ENCODE results near the gene ZNF429. TPM values are rescaled to one million over a fixed set of nuclear protein-coding genes. Genes with fewer than 3 reads are reported as not detected.
"Not testable (repeated sequence)": the region's sequence is repeated elsewhere in the genome, so short reads cannot be mapped to it uniquely, and the experiment has no call there.

ZNF429 gene
- total and polyA plus RNA-seq, 2 of the 4 experiments (the other 2 are of a cell fraction): 4.3 to 6.4 TPM

- ATAC-seq (ENCODE audit: low read depth); H4K5ac ChIP-seq (ENCODE audit: low read depth, low read length); H3K56ac ChIP-seq (ENCODE audit: extremely low read depth, insufficient read depth, low read length); H3K27ac ChIP-seq (ENCODE audit: insufficient read depth, low read length); dilution Hi-C loops (cut with HindIII; ENCODE audit: low sequenced_read_pairs, unreplicated experiment); H2AK9ac ChIP-seq (replicated peaks; ENCODE audit: low read depth, low read length, poor library complexity); H2BK15ac ChIP-seq (ENCODE audit: low read depth, low read length); H3K9me1 ChIP-seq (ENCODE audit: insufficient read depth, low read length); H2AK5ac ChIP-seq (ENCODE audit: low read depth, low read length); H2BK5ac ChIP-seq (ENCODE audit: low read depth, low read length, poor library complexity, severe bottlenecking); H4K20me1 ChIP-seq (ENCODE audit: insufficient read depth, low read length); CTCF ChIA-PET; H2BK20ac ChIP-seq (ENCODE audit: low read depth, low read length); H3K79me1 ChIP-seq (ENCODE audit: low read depth in 1 of 2, low read length in 2 of 2); H3K4me3 ChIP-seq (ENCODE audit: insufficient read depth, low read depth, low read length); H3K9ac ChIP-seq (ENCODE audit: low read depth, low read length); H4K91ac ChIP-seq (ENCODE audit: insufficient read depth, low read depth, low read length); H3K4ac ChIP-seq (ENCODE audit: low read depth, low read length); H4K8ac ChIP-seq (ENCODE audit: low read depth in 2 of 2, low read length in 2 of 2); in situ Hi-C loops (cut with MboI; ENCODE audit: low sequenced_read_pairs); H3K23ac ChIP-seq (ENCODE audit: low read depth, low read length); intact Hi-C loops (cut with micrococcal nuclease); H3K36me3 ChIP-seq (ENCODE audit: control insufficient read depth, insufficient read depth, low read length); H3K18ac ChIP-seq (ENCODE audit: low read depth, low read length); DNase-seq; H3K27me3 ChIP-seq (ENCODE audit: control insufficient read depth, insufficient read depth, low read length); POLR2A ChIA-PET (ENCODE audit: unreplicated experiment); BruUV-seq (replicated peaks); H2BK120ac ChIP-seq (ENCODE audit: low read depth, low read length); H3K4me2 ChIP-seq (ENCODE audit: low read depth, low read length); H3K14ac ChIP-seq (replicated peaks; ENCODE audit: low read depth, low read length); H3K4me1 ChIP-seq (ENCODE audit: control insufficient read depth, insufficient read depth, low read length); H2AFZ ChIP-seq (replicated peaks; ENCODE audit: low read length, poor library complexity): not testable (repeated sequence)
- 85% methylated on average over 5 of the region's 14 CpGs; no CpG with 5 or more reads in 1 of the 2 experiments for WGBS, 2 experiments (ENCODE audit: extremely low coverage in 2 of 2, insufficient read length in 1 of 2)
- peaks cover 18% of the 10 kb centered on the region for H3K9me3 ChIP-seq (ENCODE audit: control insufficient read depth, insufficient read depth, low read length)
These were observed 23.0 kb upstream of the ZNF429 start for GRCh38 chr19:21482361-21482760.
